GM19324 (cell line): ENCODE results near the gene C17orf113.
"Not testable (repeated sequence)": the region's sequence is repeated elsewhere in the genome, so short reads cannot be mapped to it uniquely, and the experiment has no call there.

Experiments
- ATAC-seq: cut with Tn5 transposase; IDR thresholded peaks from one replicate; pipeline ENCODE4 v1.9.1; 2021; ENCODE audit warnings: mild to moderate bottlenecking, moderate library complexity; ENCODE audit not compliant: unreplicated experiment, low FRiP score

C17orf113 gene

GRCh38 chr17:42017866-42018200, 32.6 kb downstream of the C17orf113 start:
- no peak for ATAC-seq

GRCh38 chr17:42016941-42017865, 33.2 kb downstream of the C17orf113 start, which contains the start of gene DNAJC7:
DNAJC7 (minus strand) TSS chr17:42017439; CDS start chr17:42017416, 23 bp downstream.
- ATAC-seq: peak; percentile 79

GRCh38 chr17:42016411-42016831, 34.0 kb downstream of the C17orf113 start:
- ATAC-seq: no peak

- not testable (repeated sequence) for ATAC-seq
Measured at GRCh38 chr17:42013740-42014139, 36.7 kb downstream of the C17orf113 start.

- not testable (repeated sequence) for ATAC-seq
Measured at GRCh38 chr17:42012363-42012762, 38.0 kb downstream of the C17orf113 start.

- no peak for ATAC-seq
Measured at GRCh38 chr17:42010898-42011516, 39.4 kb downstream of the C17orf113 start.

- not testable (repeated sequence) for ATAC-seq
Measured at GRCh38 chr17:42010266-42010680, 40.1 kb downstream of the C17orf113 start.

- no peak for ATAC-seq
Measured at GRCh38 chr17:42009170-42009569, 41.2 kb downstream of the C17orf113 start.

GRCh38 chr17:42005166-42005565, 45.2 kb downstream of the C17orf113 start:
- no peak for ATAC-seq

- no peak for ATAC-seq
Measured at GRCh38 chr17:42002792-42003301, 47.6 kb downstream of the C17orf113 start.

GRCh38 chr17:42002175-42002791, 48.1 kb downstream of the C17orf113 start:
- ATAC-seq: no peak

GRCh38 chr17:42001729-42002128, 48.7 kb downstream of the C17orf113 start:
- no peak for ATAC-seq

GRCh38 chr17:42000413-42001133, 49.8 kb downstream of the C17orf113 start:
- ATAC-seq: no peak

- ATAC-seq: no peak
Measured at GRCh38 chr17:41998497-41998896, 51.9 kb downstream of the C17orf113 start.

GRCh38 chr17:41996855-41997164, 53.6 kb downstream of the C17orf113 start:
- ATAC-seq: no peak

GRCh38 chr17:41992576-41992975, 57.8 kb downstream of the C17orf113 start:
- ATAC-seq: no peak

GRCh38 chr17:41989702-41990419, 60.5 kb downstream of the C17orf113 start:
- ATAC-seq: no peak

- ATAC-seq: no peak
Measured at GRCh38 chr17:41988418-41988817, 62.0 kb downstream of the C17orf113 start.
